GM18505 (cell line): ENCODE results near the gene MCF2L2.

Experiments
- ATAC-seq: cut with Tn5 transposase; IDR thresholded peaks from one replicate; pipeline ENCODE4 v1.9.1; 2021; ENCODE audit not compliant: unreplicated experiment
- POLR2A ChIP-seq: IDR thresholded peaks from 4 replicates; pipeline ENCODE4 v1.6.1; 2011; ENCODE audit warnings: borderline replicate concordance; ENCODE audit not compliant: insufficient read depth, insufficient read length; ENCODE audit errors: extremely low read depth

The MCF2L2 gene

DNA sequence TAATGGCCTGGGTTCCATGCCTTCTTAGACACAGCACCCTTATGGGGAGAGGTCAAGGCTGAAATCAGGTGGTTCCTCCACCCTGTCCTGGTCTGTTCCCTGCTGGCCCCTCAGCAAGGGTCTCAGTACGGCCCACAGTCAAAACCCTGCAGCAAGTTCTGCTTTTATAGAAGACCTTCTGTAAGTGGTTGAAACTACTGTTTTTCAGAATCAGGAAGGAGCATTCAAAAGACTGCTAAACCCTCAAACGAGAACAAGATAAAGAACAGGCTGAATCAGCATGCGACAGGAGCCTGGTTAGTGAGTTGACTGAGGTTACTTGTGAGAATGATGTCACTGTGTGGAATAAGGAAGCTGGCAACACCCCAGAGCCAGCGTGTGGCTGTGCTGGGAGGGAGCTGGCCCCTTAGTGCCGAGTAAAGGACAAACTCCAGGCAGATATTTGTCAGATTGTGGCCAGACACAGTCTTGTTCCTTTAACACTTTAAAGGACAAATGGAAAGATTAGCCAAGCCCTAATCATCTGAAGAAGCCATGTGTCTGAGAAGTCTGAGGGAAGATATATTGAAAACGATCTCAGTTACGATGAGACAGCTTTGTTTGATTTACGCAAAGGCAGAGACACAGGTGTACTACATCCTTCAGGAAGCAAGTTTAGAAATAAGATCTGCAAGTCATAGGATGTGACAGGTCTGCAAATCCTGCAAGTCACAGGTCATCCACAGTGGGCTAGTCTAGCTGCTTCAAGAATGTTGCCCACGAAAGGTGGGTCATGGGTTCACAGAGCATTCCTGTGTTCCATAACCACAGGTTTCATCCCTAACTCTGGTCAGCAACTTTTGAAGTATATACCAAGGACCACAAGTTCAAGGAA lies 121.4 kb downstream of the MCF2L2 start:
- peak; percentile 88 for ATAC-seq
- no peak for TF ChIP-seq POLR2A

DNA sequence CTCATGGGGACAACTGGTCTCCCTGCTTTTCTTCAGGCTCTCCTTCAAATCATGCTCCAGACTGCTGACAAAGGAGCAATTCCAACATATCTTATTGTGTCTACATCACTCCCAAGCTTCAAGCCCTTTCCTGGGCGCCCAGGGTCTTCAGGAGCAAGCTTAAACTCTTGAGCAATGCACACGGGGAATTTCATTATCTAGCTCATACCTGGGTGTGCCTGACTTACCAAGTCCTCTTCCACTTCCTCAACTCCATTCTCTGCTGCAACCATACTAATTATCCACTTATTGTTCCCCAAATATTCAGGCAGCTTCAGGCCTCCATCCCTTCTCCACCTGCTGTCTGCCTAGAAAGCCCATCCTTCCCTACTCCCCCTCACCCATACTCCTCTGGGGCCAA lies 124.7 kb downstream of the MCF2L2 start:
- TF ChIP-seq POLR2A = no peak
- no peak for ATAC-seq

DNA sequence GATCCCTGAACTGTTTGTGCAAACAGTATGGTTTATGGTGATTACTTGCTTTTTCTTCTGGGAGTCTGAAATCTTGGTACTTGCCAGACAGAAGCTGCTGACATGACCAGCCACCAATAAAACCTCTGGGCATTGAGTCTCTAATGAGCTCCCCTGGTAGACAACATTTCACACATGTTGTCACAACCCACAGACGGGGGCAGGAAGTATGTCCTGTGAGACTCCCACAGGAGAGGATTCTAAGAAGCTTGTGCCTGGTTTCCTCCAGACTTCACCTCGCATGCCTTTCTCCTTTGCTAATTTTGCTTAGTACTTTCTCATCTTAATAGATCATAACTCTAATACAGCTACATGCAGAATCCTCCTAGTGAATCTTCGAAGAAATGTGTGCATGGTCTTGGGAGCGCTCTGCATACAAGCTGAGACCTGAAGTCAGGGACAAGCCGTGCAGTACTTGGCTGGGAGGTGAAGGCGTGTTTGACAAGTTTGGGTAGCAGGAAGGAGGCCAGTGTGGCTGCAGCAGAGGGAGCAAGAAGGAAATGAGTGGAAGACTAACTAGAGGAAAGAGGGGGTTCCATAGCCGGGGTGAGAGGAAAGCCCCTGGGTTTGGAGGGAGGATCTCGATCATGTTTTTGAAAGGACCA lies 126.4 kb downstream of the MCF2L2 start:
- no peak for TF ChIP-seq POLR2A
- ATAC-seq = no peak

GRCh38 chr3:183300996-183301562 lies 127.3 kb downstream of the MCF2L2 start:
- TF ChIP-seq POLR2A = no peak

GRCh38 chr3:183299976-183300375 lies 128.4 kb downstream of the MCF2L2 start:
- no peak for ATAC-seq
- TF ChIP-seq POLR2A = no peak

More at GRCh38 chr3:183300996-183301562, 127.3 kb downstream of the MCF2L2 start:
- ATAC-seq = no peak

- no peak for ATAC-seq
- TF ChIP-seq POLR2A = no peak
Measured at GRCh38 chr3:183298701-183299153, 129.7 kb downstream of the MCF2L2 start.

DNA sequence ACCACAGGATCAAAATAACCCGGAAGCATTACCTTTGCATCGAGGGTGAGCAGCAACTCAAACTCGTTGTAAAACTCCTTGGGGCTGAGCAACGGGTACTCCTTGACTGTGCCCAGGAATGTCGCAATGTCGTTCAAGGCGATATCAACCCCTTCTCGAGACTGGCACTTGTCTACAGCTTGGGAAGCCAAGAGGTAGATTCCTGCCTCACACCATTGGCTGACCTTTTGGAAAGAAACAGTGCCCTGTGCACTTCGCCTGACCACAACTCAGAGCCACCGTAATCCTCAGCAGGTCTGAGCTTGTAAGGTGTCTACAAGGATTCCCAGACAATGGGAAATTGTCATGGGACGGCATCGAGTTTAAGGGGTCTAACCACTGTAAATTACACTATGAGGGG lies 131.5 kb downstream of the MCF2L2 start:
- no peak for ATAC-seq
- no peak for TF ChIP-seq POLR2A

GRCh38 chr3:183295211-183295610 lies 133.2 kb downstream of the MCF2L2 start:
- TF ChIP-seq POLR2A = no peak
- no peak for ATAC-seq

- ATAC-seq = no peak
- TF ChIP-seq POLR2A = no peak
Measured at GRCh38 chr3:183293966-183294365, 134.5 kb downstream of the MCF2L2 start.

DNA sequence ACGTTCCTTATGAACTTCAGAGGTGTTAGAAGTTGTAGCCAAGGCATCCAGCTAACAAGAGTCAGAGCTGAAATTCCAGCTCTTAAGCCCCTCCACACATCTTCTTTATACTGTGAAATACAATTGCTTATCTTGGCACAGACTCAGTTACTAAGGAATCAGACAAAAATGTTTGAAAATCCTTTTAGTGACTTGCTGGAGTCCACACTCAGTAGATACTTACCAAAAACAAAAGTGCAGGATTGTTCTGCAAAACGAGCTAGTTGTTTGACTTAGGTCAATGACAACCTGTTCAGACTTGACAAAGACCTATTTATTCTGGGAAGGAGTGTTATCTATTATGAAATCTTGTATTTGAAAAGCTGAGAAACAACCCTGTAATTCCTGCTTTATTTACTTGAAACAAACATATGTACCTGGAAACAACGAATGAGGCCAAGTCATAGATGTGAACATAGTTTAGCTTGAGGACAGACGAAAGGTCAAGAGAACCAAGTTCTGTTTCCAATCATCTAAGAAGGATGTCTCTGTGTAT lies 136.9 kb downstream of the MCF2L2 start:
- TF ChIP-seq POLR2A = no peak
- ATAC-seq = no peak

DNA sequence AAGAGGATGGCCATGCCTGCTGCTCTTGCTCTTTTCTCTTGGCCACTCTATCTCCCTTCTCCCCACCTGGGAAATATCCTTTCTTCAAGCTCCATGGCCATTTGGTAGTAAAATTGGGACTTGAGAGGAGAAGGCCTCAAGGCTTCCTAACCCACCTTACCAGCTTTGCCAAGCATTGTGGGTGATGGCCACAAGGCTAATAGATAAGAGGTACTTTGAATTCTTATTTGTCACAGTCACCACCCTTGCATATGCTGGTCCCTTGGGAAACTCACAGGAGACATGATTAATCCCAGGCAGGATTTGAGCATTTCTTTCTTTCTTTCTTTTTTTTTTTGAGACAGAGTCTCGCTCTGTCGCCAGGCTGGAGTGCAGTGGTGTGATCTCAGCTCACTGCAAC lies 138.2 kb downstream of the MCF2L2 start:
- ATAC-seq = no peak
- no peak for TF ChIP-seq POLR2A

DNA sequence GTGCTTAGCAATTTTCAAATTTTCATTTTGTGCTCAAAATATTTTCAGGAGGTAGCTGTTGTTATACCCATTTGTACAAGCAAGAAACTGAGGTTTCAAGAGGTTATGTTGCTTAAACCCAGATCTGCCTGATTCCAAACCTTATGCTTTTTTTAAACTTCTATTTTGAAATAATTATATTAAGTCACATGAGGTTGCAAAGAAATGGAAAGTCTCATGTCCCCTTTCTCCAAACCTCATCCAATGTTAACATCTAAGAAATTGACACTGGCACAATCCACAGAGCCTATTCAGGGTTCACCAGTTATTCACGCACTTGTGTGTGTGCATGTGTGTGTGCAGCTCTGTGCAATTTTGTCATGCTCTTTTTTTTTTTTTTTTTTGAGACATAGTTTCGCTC lies 140.3 kb downstream of the MCF2L2 start:
- TF ChIP-seq POLR2A = no peak
- ATAC-seq = no peak

DNA sequence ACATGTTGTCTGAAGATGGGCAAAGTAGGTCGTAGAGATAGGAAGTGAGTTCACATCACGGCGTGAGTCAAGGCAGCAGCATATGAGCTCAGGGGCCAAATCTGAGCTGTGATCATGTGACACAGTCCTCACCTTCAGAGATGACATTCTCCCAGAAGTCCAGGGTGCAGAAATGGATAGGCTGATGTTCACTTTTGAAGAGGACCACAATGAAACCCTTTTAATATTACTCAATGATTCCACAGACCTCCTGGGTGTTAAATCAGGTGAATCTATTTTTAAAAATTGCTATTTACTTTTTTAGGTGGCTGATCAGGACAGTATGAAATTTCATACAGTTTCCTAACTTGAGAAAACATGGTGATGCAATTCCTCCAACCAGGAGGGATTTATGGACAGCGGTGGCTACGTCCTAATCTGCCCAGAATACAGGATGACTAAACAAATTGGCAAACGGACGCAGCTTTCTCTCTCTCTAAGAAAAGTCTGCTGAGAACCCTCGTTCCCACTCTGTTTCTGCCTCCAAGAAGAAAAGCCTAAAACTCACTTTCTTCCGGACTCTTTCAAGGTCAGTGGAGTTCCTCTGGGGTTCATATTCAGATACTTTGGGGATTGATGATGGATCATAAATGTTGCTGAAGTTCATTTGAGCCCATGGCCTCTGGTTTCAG lies 141.0 kb downstream of the MCF2L2 start:
- TF ChIP-seq POLR2A = no peak
- no peak for ATAC-seq
